Cardiac muscle cell (in vitro differentiated cells and primary cell): ENCODE results near the gene THBS2. TPM values are rescaled to one million over a fixed set of nuclear protein-coding genes. Genes with fewer than 3 reads are reported as not detected.

Experiments
- DNase-seq, 2 donors: peaks; one replicate each; pipeline versions ENCODE4 v3.0.0 to v3.0.0-alpha.2; 2010 to 2017; ENCODE audit warnings: low read depth in 1 of 2, low spot score in 1 of 2
- H3K27ac ChIP-seq: fragments of 200-600 bp; sonication (generic); 2 replicates; pipeline ENCODE4 v1.5.1; 2016
- H3K27me3 ChIP-seq: fragments of 200-600 bp; sonication (generic); 2 replicates; pipeline ENCODE4 v1.6.0; 2016; ENCODE audit warnings: control low read depth
- H3K36me3 ChIP-seq: fragments of 200-600 bp; sonication (generic); 2 replicates; pipeline ENCODE4 v1.5.1; 2016; ENCODE audit warnings: control low read depth
- H3K4me1 ChIP-seq: fragments of 200-600 bp; sonication (generic); 2 replicates; pipeline ENCODE4 v1.8.1; 2017; ENCODE audit warnings: low read depth, mild to moderate bottlenecking, mixed run types
- H3K4me3 ChIP-seq: fragments of 200-600 bp; sonication (generic); 2 replicates; pipeline ENCODE4 v1.5.1; 2016; ENCODE audit warnings: mild to moderate bottlenecking
- H3K9me3 ChIP-seq: fragments of 200-600 bp; sonication (generic); 2 replicates; pipeline ENCODE4 v1.5.1; 2017; ENCODE audit warnings: low read depth, mild to moderate bottlenecking, control low read depth
- CTCF ChIP-seq: IDR thresholded peaks from 2 replicates; pipeline ENCODE4 v1.5.1; 2012; ENCODE audit warnings: low read depth, mild to moderate bottlenecking, low read length
- polyA plus RNA-seq: library from polyadenylated mRNA; unstranded; fragments of >200 nt; fragmentation: Nextera tagmentation; extraction: Ambion mirVana; gene quantifications from 2 replicates; pipeline ENCODE4 v1.2.1, GENCODE V29; 2016
- total RNA-seq: library from RNA; depleted of rRNA; stranded (reverse); fragments of >200 nt; gene quantifications from 2 replicates; pipeline ENCODE4 v1.2.3, GENCODE V29; 2016

THBS2 gene
- total and polyA plus RNA-seq, 2 experiments from 2014 or later = 0.06 to 0.10 TPM

GRCh38 chr6:169225131-169225576, 28.5 kb downstream of the THBS2 start:
- H3K4me3 ChIP-seq = no peak overlapping the region
- H3K4me1 ChIP-seq = no peaks in the 10 kb centered on the region
- H3K9me3 ChIP-seq = no peaks in the 10 kb centered on the region
- DNase-seq = no peak
- no peaks in the 10 kb centered on the region for H3K36me3 ChIP-seq
- TF ChIP-seq CTCF = no peak
- H3K27me3 ChIP-seq = no peaks in the 10 kb centered on the region
- H3K27ac ChIP-seq = no peak overlapping the region

GRCh38 chr6:169224716-169225115, 28.9 kb downstream of the THBS2 start:
- no peak for TF ChIP-seq CTCF
- no peaks in the 10 kb centered on the region for H3K27me3 ChIP-seq
- H3K36me3 ChIP-seq = no peaks in the 10 kb centered on the region
- DNase-seq = no peak
- no peak overlapping the region for H3K4me3 ChIP-seq
- no peaks in the 10 kb centered on the region for H3K4me1 ChIP-seq
- H3K9me3 ChIP-seq = no peaks in the 10 kb centered on the region
- no peak overlapping the region for H3K27ac ChIP-seq

GRCh38 chr6:169224185-169224695, 29.4 kb downstream of the THBS2 start:
- Histone ChIP-seq H3K4me1 (no peaks in the 10 kb centered on the region), H3K36me3 (no peaks in the 10 kb centered on the region), H3K27ac (no peak overlapping the region), H3K4me3 (no peak overlapping the region), H3K27me3 (no peaks in the 10 kb centered on the region), H3K9me3 (no peaks in the 10 kb centered on the region)
- peak in 1 of 2 donors; percentile 93 for DNase-seq
- no peak for TF ChIP-seq CTCF

- DNase-seq = no peak
- H3K36me3 ChIP-seq = no peaks in the 10 kb centered on the region
Measured at GRCh38 chr6:169223006-169223405, 30.6 kb downstream of the THBS2 start.

GRCh38 chr6:169222126-169222525, 31.5 kb downstream of the THBS2 start:
- Histone ChIP-seq H3K27ac (no peak overlapping the region), H3K27me3 (no peaks in the 10 kb centered on the region), H3K36me3 (no peaks in the 10 kb centered on the region), H3K4me1 (no peaks in the 10 kb centered on the region), H3K9me3 (no peaks in the 10 kb centered on the region), H3K4me3 (no peak overlapping the region)
- TF ChIP-seq CTCF = no peak
- DNase-seq = no peak

More at GRCh38 chr6:169223006-169223405, 30.6 kb downstream of the THBS2 start:
- Histone ChIP-seq H3K4me3 (no peak overlapping the region), H3K4me1 (no peaks in the 10 kb centered on the region), H3K27me3 (no peaks in the 10 kb centered on the region), H3K9me3 (no peaks in the 10 kb centered on the region), H3K27ac (no peak overlapping the region)
- TF ChIP-seq CTCF = no peak

- H3K4me3 ChIP-seq = no peak overlapping the region
- no peak overlapping the region for H3K27ac ChIP-seq
- H3K27me3 ChIP-seq = no peaks in the 10 kb centered on the region
- no peaks in the 10 kb centered on the region for H3K4me1 ChIP-seq
- DNase-seq = no peak
- no peak for TF ChIP-seq CTCF
- no peaks in the 10 kb centered on the region for H3K9me3 ChIP-seq
- H3K36me3 ChIP-seq = no peaks in the 10 kb centered on the region
Measured at GRCh38 chr6:169221264-169221663, 32.4 kb downstream of the THBS2 start.
